CD4-positive, alpha-beta T cell (primary cell): Measurements from ENCODE around the gene KCNQ1. TPM values are rescaled to one million over a fixed set of nuclear protein-coding genes. Genes with fewer than 3 reads are reported as not detected.
A peak's percentile ranks its signal among the peaks of the same experiment; 100 is the strongest.
"Not testable (repeated sequence)": the region's sequence is repeated elsewhere in the genome, so short reads cannot be mapped to it uniquely, and the experiment has no call there.

ENCODE experiments used
- ATAC-seq: fragments of 200-7000 bp; cut with Tn5 transposase; one replicate; pipeline ENCODE4 v1.10.0; 2022; ENCODE audit warnings: mild to moderate bottlenecking; ENCODE audit not compliant: poor library complexity
- CTCF ChIA-PET: fragments of 350-600 bp; sonication (Branson Sonifier 250); formaldehyde crosslinking; loops from one replicate; lab custom pipeline; 2021; ENCODE audit warnings: antibody characterized with exemption, inconsistent platforms; lab: Charles Lee
- POLR2A ChIA-PET: fragments of 350-600 bp; sonication (Branson Sonifier 250); formaldehyde crosslinking; loops from one replicate; lab custom pipeline; 2021; ENCODE audit warnings: antibody characterized with exemption, inconsistent platforms; lab: Charles Lee
- DNase-seq, 14 experiments: peaks; one replicate each; pipeline ENCODE4 v3.0.0-alpha.2; 2013 to 2020; ENCODE audit warnings: mixed read lengths in 2 of 14
- H3K27ac ChIP-seq, 2 donors: one replicate each; pipeline versions ENCODE4 v1.5.1 to v1.7.0; 2013; ENCODE audit warnings: low read length in 2 of 2, low read depth in 1 of 2, mild to moderate bottlenecking in 1 of 2
- H3K27me3 ChIP-seq, 2 experiments: 1 replicate in 1 of 2; 2 replicates in 1 of 2; pipeline versions ENCODE4 v1.6.1 to v1.7.0; 2013; ENCODE audit warnings: low read length in 2 of 2, control low read depth in 1 of 2, mild to moderate bottlenecking in 1 of 2, moderate library complexity in 1 of 2; ENCODE audit not compliant: insufficient read depth in 2 of 2, control insufficient read depth in 1 of 2
- H3K36me3 ChIP-seq: one replicate; pipeline ENCODE4 v1.6.1; 2013; ENCODE audit warnings: low read length, control low read depth; ENCODE audit not compliant: insufficient read depth
- H3K4me1 ChIP-seq: one replicate; pipeline ENCODE4 v1.6.1; 2013; ENCODE audit warnings: low read length, control low read depth; ENCODE audit not compliant: insufficient read depth
- H3K4me3 ChIP-seq: one replicate; pipeline ENCODE4 v1.5.1; 2013; ENCODE audit warnings: mild to moderate bottlenecking, low read length, moderate library complexity
- H3K9me3 ChIP-seq, 2 experiments: 1 replicate in 1 of 2; 2 replicates in 1 of 2; pipeline versions ENCODE4 v1.6.1 to v1.7.0; 2013; ENCODE audit warnings: low read length in 2 of 2, mild to moderate bottlenecking in 2 of 2, control low read depth in 1 of 2, moderate library complexity in 1 of 2; ENCODE audit not compliant: control insufficient read depth in 1 of 2, insufficient read depth in 1 of 2
- H3K27ac Mint-ChIP-seq: one replicate; pipeline ENCODE4 v1.8.0; 2020; ENCODE audit warnings: mixed read lengths
- H3K27me3 Mint-ChIP-seq: one replicate; pipeline ENCODE4 v1.8.0; 2021; ENCODE audit warnings: mixed read lengths
- H3K36me3 Mint-ChIP-seq: one replicate; pipeline ENCODE4 v1.8.0; 2021; ENCODE audit warnings: low read depth, mixed read lengths
- H3K4me1 Mint-ChIP-seq: one replicate; pipeline ENCODE4 v1.8.0; 2021; ENCODE audit warnings: low read depth, mixed read lengths
- H3K4me3 Mint-ChIP-seq: one replicate; pipeline ENCODE4 v1.8.0; 2020; ENCODE audit warnings: mild to moderate bottlenecking, mixed read lengths
- H3K9me3 Mint-ChIP-seq: one replicate; pipeline ENCODE4 v1.8.0; 2020; ENCODE audit warnings: mixed read lengths
- CTCF ChIP-seq: fragments of 200-600 bp; IDR thresholded peaks from one replicate; pipeline ENCODE4 v1.8.0; 2022; ENCODE audit warnings: antibody characterized with exemption, mild to moderate bottlenecking
- intact Hi-C, 2 experiments: fragments of 100-400 bp; cut with DNase I in 1 of 2; cut with micrococcal nuclease in 1 of 2; formaldehyde crosslinking; loops; one replicate each; pipeline versions ENCODE4 v1.15.1 to v1.9.0; 2023 to 2025; cut with DNase I, micrococcal nuclease
- total RNA-seq, 174 experiments: library from RNA in 2 of 174; stranded (reverse) in 2 of 174; gene quantifications; one replicate each; pipeline ENCODE4 v1.2.3 and lab custom pipeline; 2021 to 2026

The KCNQ1 gene
- total RNA-seq, 2 experiments from 2014 or later, result 31.3 to 33.1 TPM

- H3K27ac Mint-ChIP-seq, result no peak overlapping the region
- ATAC-seq (no peak), DNase-seq (no peak)
- ChIA-PET CTCF (no interaction called here), POLR2A (no interaction called here)
- H3K4me1 ChIP-seq, result peaks cover 8% of the 10 kb centered on the region
- H3K27ac ChIP-seq, result no peak overlapping the region
- peaks cover 0 to 13% of the 10 kb centered on the region in 2 experiments for H3K9me3 ChIP-seq
- H3K4me3 ChIP-seq, result no peak overlapping the region
- no peaks in the 10 kb centered on the region for H3K27me3 ChIP-seq
- H3K36me3 Mint-ChIP-seq, result peaks cover 61% of the 10 kb centered on the region
- intact Hi-C loops, result no loop called here
- TF ChIP-seq CTCF, result no peak
- peaks cover 33% of the 10 kb centered on the region for H3K4me1 Mint-ChIP-seq
- no peak overlapping the region for H3K4me3 Mint-ChIP-seq
- peaks cover 3% of the 10 kb centered on the region for H3K9me3 Mint-ChIP-seq
- H3K27me3 Mint-ChIP-seq, result no peaks in the 10 kb centered on the region
- no peaks in the 10 kb centered on the region for H3K36me3 ChIP-seq
These were observed 32.4 kb downstream of the KCNQ1 start for GRCh38 chr11:2477254-2477653.

- ATAC-seq (no peak), DNase-seq (no peak)
- intact Hi-C loops, result no loop called here
- peaks cover 3% of the 10 kb centered on the region for H3K9me3 Mint-ChIP-seq
- ChIA-PET CTCF (no interaction called here), POLR2A (no interaction called here)
- peaks cover 8% of the 10 kb centered on the region for H3K4me1 ChIP-seq
- no peak overlapping the region for H3K4me3 Mint-ChIP-seq
- H3K4me1 Mint-ChIP-seq, result peaks cover 39% of the 10 kb centered on the region
- peaks cover 67% of the 10 kb centered on the region for H3K36me3 Mint-ChIP-seq
- peaks cover 3% of the 10 kb centered on the region for H3K36me3 ChIP-seq
- H3K27ac Mint-ChIP-seq, result no peak overlapping the region
- no peaks in the 10 kb centered on the region for H3K27me3 ChIP-seq
- no peaks in the 10 kb centered on the region for H3K27me3 Mint-ChIP-seq
- no peak overlapping the region for H3K27ac ChIP-seq
- no peak overlapping the region for H3K4me3 ChIP-seq
- TF ChIP-seq CTCF, result no peak
- peaks cover 0 to 13% of the 10 kb centered on the region in 2 experiments for H3K9me3 ChIP-seq
These were observed 33.1 kb downstream of the KCNQ1 start for GRCh38 chr11:2477936-2478335.

GRCh38 chr11:2480067-2480873, 35.5 kb downstream of the KCNQ1 start:
- peaks cover 39% of the 10 kb centered on the region for H3K4me1 Mint-ChIP-seq
- H3K27me3 Mint-ChIP-seq, H3K36me3 ChIP-seq, H3K27me3 ChIP-seq, DNase-seq, ATAC-seq, H3K9me3 Mint-ChIP-seq, H3K4me1 ChIP-seq, H3K4me3 ChIP-seq, H3K27ac ChIP-seq, CTCF ChIA-PET: not testable (repeated sequence)
- POLR2A ChIA-PET, result interaction anchor here (1.1 kb wide), 1 partner anchor 35 kb away, joined by 4 read pairs; no protein-coding TSS in a partner anchor
- peak overlapping the region; percentile 35 for H3K27ac Mint-ChIP-seq
- peaks cover 80% of the 10 kb centered on the region for H3K36me3 Mint-ChIP-seq
- H3K9me3 ChIP-seq, result peaks cover 0 to 13% of the 10 kb centered on the region in 2 experiments
- intact Hi-C loops, result loop anchor here in 1 of 2 experiments (5.0 kb wide), 1 partner anchor 33 kb away; the partner anchor contains the start of gene KCNQ1
- H3K4me3 Mint-ChIP-seq, result peak overlapping the region; percentile 40
